Brain microvascular endothelial cell (primary cell): Measurements from ENCODE around the gene ARL13B.
A peak's percentile ranks its signal among the peaks of the same experiment; 100 is the strongest.
"Not testable (repeated sequence)": the region's sequence is repeated elsewhere in the genome, so short reads cannot be mapped to it uniquely, and the experiment has no call there.

Source experiments
- DNase-seq: peaks from one replicate; pipeline ENCODE4 v3.0.0-alpha.2; 2020
- H3K27ac ChIP-seq: fragments of 250-450 bp; sonication (Bioruptor Pico); 2 replicates; pipeline ENCODE4 v1.5.1; 2020; ENCODE audit warnings: mild to moderate bottlenecking, moderate library complexity
- H3K27me3 ChIP-seq: fragments of 250-450 bp; sonication (Bioruptor Pico); replicated peaks from 2 replicates; pipeline ENCODE4 v1.5.1; 2020; ENCODE audit warnings: mild to moderate bottlenecking
- H3K36me3 ChIP-seq: fragments of 250-450 bp; sonication (Bioruptor Pico); replicated peaks from 2 replicates; pipeline ENCODE4 v1.5.1; 2020; ENCODE audit warnings: mild to moderate bottlenecking
- H3K4me3 ChIP-seq: 2 replicates; pipeline ENCODE4 v1.5.1; 2011; ENCODE audit warnings: low read depth, mild to moderate bottlenecking, control low read depth, low read length, moderate library complexity
- CTCF ChIP-seq: IDR thresholded peaks from 2 replicates; pipeline ENCODE4 v1.5.1; 2011; ENCODE audit warnings: low read depth, mild to moderate bottlenecking, moderate library complexity, low read length, control low read depth, inconsistent platforms; ENCODE audit errors: missing control alignments
- in situ Hi-C: cut with HindIII; loops from 2 replicates; pipeline ENCODE4 v1.10.0; 2017; ENCODE audit warnings: low sequenced_read_pairs, low pct_ligation_motif_present

ARL13B gene

GRCh38 chr3:93961026-93961425 lies 18.9 kb upstream of the ARL13B start:
- no peak for DNase-seq
- H3K36me3 ChIP-seq: no peaks in the 10 kb centered on the region
- TF ChIP-seq CTCF: no peak
- in situ Hi-C loops: no loop called here
- H3K27me3 ChIP-seq: no peaks in the 10 kb centered on the region
- no peak overlapping the region for H3K27ac ChIP-seq
- H3K4me3 ChIP-seq: no peak overlapping the region

- in situ Hi-C loops: no loop called here
- DNase-seq: no peak
- Histone ChIP-seq H3K4me3 (no peak overlapping the region), H3K27me3 (no peaks in the 10 kb centered on the region), H3K36me3 (no peaks in the 10 kb centered on the region), H3K27ac (no peak overlapping the region)
- TF ChIP-seq CTCF: no peak
These were observed 18.5 kb upstream of the ARL13B start for GRCh38 chr3:93961489-93961888.

GRCh38 chr3:93962798-93963197 lies 17.2 kb upstream of the ARL13B start:
- Histone ChIP-seq H3K36me3 (no peaks in the 10 kb centered on the region), H3K27me3 (no peaks in the 10 kb centered on the region), H3K27ac (no peak overlapping the region), H3K4me3 (no peak overlapping the region)
- no peak for DNase-seq
- in situ Hi-C loops: no loop called here
- TF ChIP-seq CTCF: no peak

GRCh38 chr3:93965106-93965505 lies 14.8 kb upstream of the ARL13B start:
- H3K4me3 ChIP-seq, in situ Hi-C loops, DNase-seq, H3K36me3 ChIP-seq, H3K27me3 ChIP-seq, H3K27ac ChIP-seq: not testable (repeated sequence)

- no peak overlapping the region for H3K27ac ChIP-seq
- in situ Hi-C loops: no loop called here
- peak; percentile 66 for DNase-seq
These were observed 10.5 kb upstream of the ARL13B start for GRCh38 chr3:93969443-93969842.

GRCh38 chr3:93969997-93970396 lies 10.0 kb upstream of the ARL13B start:
- DNase-seq: no peak
- in situ Hi-C loops: no loop called here
- H3K4me3 ChIP-seq: no peak overlapping the region
- H3K36me3 ChIP-seq: no peaks in the 10 kb centered on the region
- H3K27me3 ChIP-seq: no peaks in the 10 kb centered on the region
- no peak overlapping the region for H3K27ac ChIP-seq
- TF ChIP-seq CTCF: no peak

More at GRCh38 chr3:93969443-93969842, 10.5 kb upstream of the ARL13B start:
- no peaks in the 10 kb centered on the region for H3K27me3 ChIP-seq
- TF ChIP-seq CTCF: no peak
- H3K4me3 ChIP-seq: no peak overlapping the region
- H3K36me3 ChIP-seq: no peaks in the 10 kb centered on the region
